ENCODE measurements around the gene RAF1.
"Not testable (repeated sequence)": the region's sequence is repeated elsewhere in the genome, so short reads cannot be mapped to it uniquely, and the experiment has no call there.

The RAF1 gene

GRCh38 chr3:12560505-12561190, 103.3 kb downstream of the RAF1 start:
- DNase-seq (ENCODE audit: low read depth in 2 of 2) = no peak

- DNase-seq (ENCODE audit: low read depth in 2 of 2) = no peak
These were observed 104.4 kb downstream of the RAF1 start for GRCh38 chr3:12559520-12559919.

GRCh38 chr3:12558706-12559105, 105.2 kb downstream of the RAF1 start:
- DNase-seq (ENCODE audit: low read depth in 2 of 2) = no peak

- no peak for DNase-seq (ENCODE audit: low read depth in 2 of 2)
These were observed 106.3 kb downstream of the RAF1 start for GRCh38 chr3:12557473-12558100.

- peak; percentile 72 to 77 for DNase-seq (ENCODE audit: low read depth in 2 of 2)
These were observed 107.0 kb downstream of the RAF1 start, which contains the start of gene MKRN2 for GRCh38 chr3:12556690-12557472. TSS of gene MKRN2 (plus strand) at chr3:12557087. CDS start at chr3:12557151, 64 bp downstream.

GRCh38 chr3:12556314-12556689, 107.6 kb downstream of the RAF1 start:
- DNase-seq (ENCODE audit: low read depth in 2 of 2) = no peak

- DNase-seq (ENCODE audit: low read depth in 2 of 2) = no peak
These were observed 110.0 kb downstream of the RAF1 start for GRCh38 chr3:12553921-12554391.

GRCh38 chr3:12549971-12550760, 113.8 kb downstream of the RAF1 start:
- no peak for DNase-seq (ENCODE audit: low read depth in 2 of 2)

GRCh38 chr3:12545473-12545791, 118.5 kb downstream of the RAF1 start, which contains the start of gene MKRN2OS:
TSS of gene MKRN2OS (minus strand) at chr3:12545499. CDS start at chr3:12545464, 35 bp downstream.
- DNase-seq (ENCODE audit: low read depth in 2 of 2) = no peak

- no peak for DNase-seq (ENCODE audit: low read depth in 2 of 2)
These were observed 119.1 kb downstream of the RAF1 start for GRCh38 chr3:12544652-12545472.

- DNase-seq (ENCODE audit: low read depth in 2 of 2) = not testable (repeated sequence)
These were observed 120.4 kb downstream of the RAF1 start for GRCh38 chr3:12543497-12543896.

- DNase-seq (ENCODE audit: low read depth in 2 of 2) = no peak
These were observed 122.3 kb downstream of the RAF1 start for GRCh38 chr3:12541625-12542024.

GRCh38 chr3:12536423-12536822, 127.5 kb downstream of the RAF1 start:
- DNase-seq (ENCODE audit: low read depth in 2 of 2) = no peak

Measured in activated CD4-positive, alpha-beta T cell treated with anti-CD3 and anti-CD28 coated beads for 24 hours (primary cell).